Gastroesophageal sphincter (tissue), 4 donors: ENCODE results near the gene ANKRD34A. TPM values are rescaled to one million over a fixed set of nuclear protein-coding genes. Genes with fewer than 3 reads are reported as not detected.
A peak's percentile ranks its signal among the peaks of the same experiment; 100 is the strongest.
"Not testable (repeated sequence)": the region's sequence is repeated elsewhere in the genome, so short reads cannot be mapped to it uniquely, and the experiment has no call there.

Experiments
- ATAC-seq: fragments of 150-250 bp; one replicate; pipeline ENCODE4 v1.9.1; 2016; ENCODE audit warnings: mild to moderate bottlenecking, moderate library complexity
- H3K27ac ChIP-seq, 4 donors: fragments of 200-600 bp; sonication (generic) in 3 of 4; 1 replicate in 3 of 4; 2 replicates in 1 of 4; pipeline ENCODE4 v1.5.1; 2016 to 2019
- H3K27me3 ChIP-seq: fragments of 200-600 bp; sonication (generic); one replicate; pipeline ENCODE4 v1.5.1; 2019
- H3K36me3 ChIP-seq, 2 donors: fragments of 200-600 bp; sonication (generic); one replicate each; pipeline ENCODE4 v1.5.1; 2019; ENCODE audit warnings: control low read depth in 1 of 2
- H3K4me1 ChIP-seq, 3 donors: fragments of 200-600 bp; sonication (generic); 1 replicate in 2 of 3; 2 replicates in 1 of 3; pipeline ENCODE4 v1.5.1; 2016 to 2019; ENCODE audit warnings: control low read depth in 2 of 3
- H3K4me3 ChIP-seq, 2 donors: fragments of 200-600 bp; sonication (generic); one replicate each; pipeline ENCODE4 v1.5.1; 2019; ENCODE audit warnings: mild to moderate bottlenecking in 1 of 2, moderate library complexity in 1 of 2
- H3K9me3 ChIP-seq, 3 donors: fragments of 200-600 bp; sonication (generic); one replicate each; pipeline ENCODE4 v1.5.1; 2017 to 2019; ENCODE audit warnings: control low read depth in 2 of 3
- EP300 ChIP-seq: sonication (generic); formaldehyde crosslinking; IDR thresholded peaks from one replicate; pipeline ENCODE4 v1.6.1; 2017; ENCODE audit warnings: antibody characterized with exemption, mild to moderate bottlenecking
- POLR2A ChIP-seq, 2 donors: fragments of 450-650 bp; IDR thresholded peaks; one replicate each; pipeline ENCODE4 v1.6.1; 2017; ENCODE audit warnings: antibody characterized with exemption in 2 of 2, mild to moderate bottlenecking in 2 of 2, moderate library complexity in 1 of 2
- POLR2AphosphoS5 ChIP-seq: sonication (generic); formaldehyde crosslinking; IDR thresholded peaks from one replicate; pipeline ENCODE4 v1.6.1; 2017; ENCODE audit warnings: antibody characterized with exemption
- WGBS, 2 donors: methylation state at CpG; one replicate each; pipeline ENCODE4 v1.1.5; 2018; ENCODE audit warnings: low coverage in 1 of 2; 5-methylcytosine and 5-hydroxymethylcytosine counted together
- total RNA-seq, 4 donors: library from RNA; depleted of rRNA; stranded (reverse); fragments of >200 nt; gene quantifications; one replicate each; pipeline ENCODE4 v1.1.0, GENCODE V29; 2016
- TF ChIP-seq, protein P1 (sequence below), 4 experiments: fragments of 200-600 bp in 2 of 4; fragments of 450-650 bp in 2 of 4; sonication (generic) in 1 of 4; IDR thresholded peaks; one replicate each; pipeline ENCODE4 v1.5.1; 2017 to 2019; ENCODE audit warnings: antibody characterized with exemption in 4 of 4, mild to moderate bottlenecking in 2 of 4, moderate library complexity in 2 of 4

ANKRD34A gene
- total RNA-seq, 4 donors from 2014 or later = 0.62 to 1.9 (median 0.67) TPM; not detected in 1

GRCh38 chr1:145922266-145922665 is 42.1 kb downstream of the ANKRD34A start:
- no peak overlapping the region for H3K27ac ChIP-seq
- peaks cover 7 to 37% (median 24%) of the 10 kb centered on the region in 3 donors for H3K4me1 ChIP-seq
- no peak overlapping the region for H3K4me3 ChIP-seq
- ATAC-seq = no peak
- H3K36me3 ChIP-seq = peaks cover 0 to 30% of the 10 kb centered on the region in 2 donors
- H3K27me3 ChIP-seq = no peaks in the 10 kb centered on the region
- no peaks in the 10 kb centered on the region for H3K9me3 ChIP-seq
- TF ChIP-seq, protein P1, sequence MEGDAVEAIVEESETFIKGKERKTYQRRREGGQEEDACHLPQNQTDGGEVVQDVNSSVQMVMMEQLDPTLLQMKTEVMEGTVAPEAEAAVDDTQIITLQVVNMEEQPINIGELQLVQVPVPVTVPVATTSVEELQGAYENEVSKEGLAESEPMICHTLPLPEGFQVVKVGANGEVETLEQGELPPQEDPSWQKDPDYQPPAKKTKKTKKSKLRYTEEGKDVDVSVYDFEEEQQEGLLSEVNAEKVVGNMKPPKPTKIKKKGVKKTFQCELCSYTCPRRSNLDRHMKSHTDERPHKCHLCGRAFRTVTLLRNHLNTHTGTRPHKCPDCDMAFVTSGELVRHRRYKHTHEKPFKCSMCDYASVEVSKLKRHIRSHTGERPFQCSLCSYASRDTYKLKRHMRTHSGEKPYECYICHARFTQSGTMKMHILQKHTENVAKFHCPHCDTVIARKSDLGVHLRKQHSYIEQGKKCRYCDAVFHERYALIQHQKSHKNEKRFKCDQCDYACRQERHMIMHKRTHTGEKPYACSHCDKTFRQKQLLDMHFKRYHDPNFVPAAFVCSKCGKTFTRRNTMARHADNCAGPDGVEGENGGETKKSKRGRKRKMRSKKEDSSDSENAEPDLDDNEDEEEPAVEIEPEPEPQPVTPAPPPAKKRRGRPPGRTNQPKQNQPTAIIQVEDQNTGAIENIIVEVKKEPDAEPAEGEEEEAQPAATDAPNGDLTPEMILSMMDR (IDR thresholded peaks at IDR 0.05) = no peak
- TF ChIP-seq POLR2AphosphoS5 (no peak), EP300 (no peak), POLR2A (IDR thresholded peaks at IDR 0.05) (no peak)
- 58 to 61% methylated on average over 2 of the region's 2 CpGs for WGBS, 2 donors

- peak overlapping the region in 1 of 2 donors; percentile 81 for H3K4me3 ChIP-seq
- not testable (repeated sequence) for H3K27ac ChIP-seq
- WGBS, 2 donors = 88 to 95% methylated on average over 2 to 3 of the region's 4 CpGs
Measured at GRCh38 chr1:145920297-145920696, 44.1 kb downstream of the ANKRD34A start.

DNA sequence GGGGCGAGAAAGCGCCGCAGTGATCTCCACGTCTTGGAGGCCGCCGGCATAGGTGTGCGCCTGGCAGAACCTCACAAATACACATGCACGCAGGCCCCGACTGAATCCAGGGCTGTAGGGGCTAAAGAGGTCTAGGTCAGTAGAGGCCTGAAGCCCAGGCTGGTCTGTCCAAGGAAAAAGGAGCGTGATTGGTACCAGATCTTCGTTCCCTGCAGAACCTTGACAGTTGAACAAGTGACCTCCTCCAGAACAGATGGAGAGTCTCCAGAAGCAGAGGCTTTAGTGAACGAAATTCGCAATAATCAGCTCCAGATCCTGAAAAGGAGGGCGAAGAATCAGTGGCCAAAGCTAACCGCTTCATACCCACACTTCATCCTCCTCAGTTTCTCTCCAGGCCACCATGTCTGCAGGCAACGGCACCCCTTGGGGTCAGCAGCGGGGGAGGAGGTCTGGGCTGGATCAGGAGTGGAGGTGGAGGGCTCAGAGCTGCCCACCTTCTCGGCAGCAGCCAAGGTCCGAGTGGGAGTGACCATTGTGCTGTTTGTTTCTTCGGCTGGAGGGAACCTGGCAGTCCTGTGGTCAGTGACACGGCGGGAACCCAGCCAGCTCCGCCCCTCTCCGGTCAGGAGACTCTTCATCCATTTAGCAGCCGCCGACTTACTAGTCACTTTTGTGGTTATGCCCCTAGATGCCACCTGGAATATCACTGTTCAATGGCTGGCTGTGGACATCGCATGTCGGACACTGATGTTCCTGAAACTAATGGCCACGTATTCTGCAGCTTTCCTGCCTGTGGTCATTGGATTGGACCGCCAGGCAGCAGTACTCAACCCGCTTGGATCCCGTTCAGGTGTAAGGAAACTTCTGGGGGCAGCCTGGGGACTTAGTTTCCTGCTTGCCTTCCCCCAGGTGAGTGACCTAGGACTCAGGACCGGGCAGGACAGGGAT is 45.1 kb downstream of the ANKRD34A start:
- TF ChIP-seq POLR2AphosphoS5 (no peak), EP300 (no peak), POLR2A (IDR thresholded peaks at IDR 0.05) (no peak)
- TF ChIP-seq, protein P1 (IDR thresholded peaks at IDR 0.05) = no peak
- ATAC-seq = peak; percentile 9
- 0 to 3% methylated on average over 6 to 9 of the region's 33 CpGs for WGBS, 2 donors

More at GRCh38 chr1:145920297-145920696, 44.1 kb downstream of the ANKRD34A start:
- Histone ChIP-seq H3K4me1 (peaks cover 3 to 35% (median 22%) of the 10 kb centered on the region in 3 donors), H3K36me3 (peaks cover 0 to 40% of the 10 kb centered on the region in 2 donors)
- H3K9me3 ChIP-seq, H3K27me3 ChIP-seq, ATAC-seq: not testable (repeated sequence)

DNA sequence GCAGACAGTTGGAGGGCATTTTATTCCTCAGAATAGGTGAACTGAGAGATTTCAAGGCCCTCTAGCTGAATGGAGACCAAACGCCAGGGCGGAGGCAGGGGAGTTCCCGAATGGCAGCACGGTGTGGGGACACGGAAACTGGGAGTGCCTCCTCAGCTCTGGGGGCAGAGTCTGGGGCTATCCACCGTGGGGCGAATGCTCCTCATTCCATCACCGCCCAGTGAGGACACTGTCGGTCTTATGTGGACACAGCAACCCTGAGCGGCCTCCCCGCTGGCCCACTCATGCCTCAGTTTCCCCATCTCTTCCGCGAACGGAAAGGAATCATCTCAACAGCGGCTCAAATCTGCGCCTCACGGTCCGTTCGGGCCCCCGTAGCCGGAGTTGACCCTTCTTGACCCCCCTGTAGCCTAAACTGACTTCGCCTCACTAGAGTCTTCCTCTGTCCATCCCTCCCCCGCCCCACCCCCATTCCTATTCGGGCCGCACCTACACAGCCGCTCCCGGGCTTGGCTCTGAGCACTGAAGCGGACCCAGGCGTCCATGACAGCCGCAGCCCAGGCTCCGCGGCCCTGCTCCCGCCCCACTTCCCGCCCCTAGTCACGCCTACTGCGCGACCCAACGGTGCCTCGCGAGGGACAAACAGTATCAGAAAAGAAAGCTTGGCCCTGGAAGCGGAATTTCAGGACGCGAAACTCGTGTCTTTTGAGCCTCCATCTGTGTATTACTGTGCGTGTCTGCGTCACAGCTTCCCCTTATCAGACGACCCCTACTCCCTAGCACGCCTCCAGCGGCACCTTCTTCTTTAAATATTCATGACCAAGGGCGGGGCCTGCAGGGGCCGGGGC is 46.0 kb downstream of the ANKRD34A start, which contains the start of gene PEX11B:
PEX11B (minus strand) TSS at position 574 of the 848 bp plus-strand sequence; CDS start at position 545, 29 bp downstream.
- 0% methylated on average over 1 to 11 of the region's 51 CpGs for WGBS, 2 donors
- Histone ChIP-seq H3K36me3 (peaks cover 0 to 50% of the 10 kb centered on the region in 2 donors), H3K9me3 (no peaks in the 10 kb centered on the region), H3K4me3 (peak within 1 kb of the TSS; percentile 74 to 81), H3K27me3 (no peaks in the 10 kb centered on the region), H3K4me1 (peaks cover 3 to 35% (median 22%) of the 10 kb centered on the region in 3 donors), H3K27ac (peak within 1 kb of the TSS; percentile 43 to 92 (median 87))
- TF ChIP-seq POLR2A (IDR thresholded peaks at IDR 0.05) = peak; percentile 26 to 63
- TF ChIP-seq, protein P1 (IDR thresholded peaks at IDR 0.05) = peak in 2 of 4 experiments; percentile 5 to 36
- TF ChIP-seq EP300 = no peak
- peak; percentile 92 for TF ChIP-seq POLR2AphosphoS5
- ATAC-seq = peak; percentile 95

More for the DNA sequence above, 45.1 kb downstream of the ANKRD34A start:
- H3K27me3 ChIP-seq = no peaks in the 10 kb centered on the region
- H3K4me3 ChIP-seq = peak overlapping the region; percentile 74 to 81
- H3K9me3 ChIP-seq = no peaks in the 10 kb centered on the region
- H3K4me1 ChIP-seq = peaks cover 3 to 35% (median 22%) of the 10 kb centered on the region in 3 donors
- H3K36me3 ChIP-seq = peaks cover 0 to 50% of the 10 kb centered on the region in 2 donors
- peak overlapping the region; percentile 43 to 92 (median 87) for H3K27ac ChIP-seq

DNA sequence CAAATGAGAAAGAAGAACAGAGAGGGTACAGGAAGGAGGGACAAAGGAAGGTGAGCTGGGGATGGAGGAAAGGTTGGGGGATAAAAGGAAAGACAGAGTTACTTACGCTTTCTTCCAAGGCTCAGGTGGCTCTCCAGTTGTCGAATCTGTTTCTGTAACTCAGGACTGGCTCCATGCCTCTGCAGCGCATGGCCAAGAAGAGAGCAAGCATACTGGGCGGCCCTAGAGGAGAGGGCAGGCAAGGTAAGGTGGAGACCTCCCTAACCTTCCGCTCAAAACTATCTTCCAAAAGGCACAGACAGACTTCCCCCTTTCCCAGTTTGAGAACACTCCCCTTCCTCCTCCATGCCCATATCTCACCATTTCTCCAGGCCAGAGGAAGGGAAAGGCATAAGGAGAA is 46.8 kb downstream of the ANKRD34A start:
- 67% methylated on average over 5 of the region's 5 CpGs; no CpG with 5 or more reads in 1 of the 2 donors for WGBS, 2 donors
- Histone ChIP-seq H3K27ac (peak overlapping the region in 3 of 4 donors; percentile 85 to 92 (median 89)), H3K9me3 (no peaks in the 10 kb centered on the region), H3K27me3 (no peaks in the 10 kb centered on the region), H3K36me3 (peaks cover 0 to 51% of the 10 kb centered on the region in 2 donors), H3K4me1 (peaks cover 3 to 35% (median 22%) of the 10 kb centered on the region in 3 donors), H3K4me3 (peak overlapping the region; percentile 74 to 81)
- ATAC-seq = no peak
- TF ChIP-seq EP300 (no peak), POLR2A (IDR thresholded peaks at IDR 0.05) (no peak), POLR2AphosphoS5 (no peak)
- TF ChIP-seq, protein P1 (IDR thresholded peaks at IDR 0.05) = no peak
